Measurements from ENCODE around the gene FIBP.

Gene FIBP

DNA sequence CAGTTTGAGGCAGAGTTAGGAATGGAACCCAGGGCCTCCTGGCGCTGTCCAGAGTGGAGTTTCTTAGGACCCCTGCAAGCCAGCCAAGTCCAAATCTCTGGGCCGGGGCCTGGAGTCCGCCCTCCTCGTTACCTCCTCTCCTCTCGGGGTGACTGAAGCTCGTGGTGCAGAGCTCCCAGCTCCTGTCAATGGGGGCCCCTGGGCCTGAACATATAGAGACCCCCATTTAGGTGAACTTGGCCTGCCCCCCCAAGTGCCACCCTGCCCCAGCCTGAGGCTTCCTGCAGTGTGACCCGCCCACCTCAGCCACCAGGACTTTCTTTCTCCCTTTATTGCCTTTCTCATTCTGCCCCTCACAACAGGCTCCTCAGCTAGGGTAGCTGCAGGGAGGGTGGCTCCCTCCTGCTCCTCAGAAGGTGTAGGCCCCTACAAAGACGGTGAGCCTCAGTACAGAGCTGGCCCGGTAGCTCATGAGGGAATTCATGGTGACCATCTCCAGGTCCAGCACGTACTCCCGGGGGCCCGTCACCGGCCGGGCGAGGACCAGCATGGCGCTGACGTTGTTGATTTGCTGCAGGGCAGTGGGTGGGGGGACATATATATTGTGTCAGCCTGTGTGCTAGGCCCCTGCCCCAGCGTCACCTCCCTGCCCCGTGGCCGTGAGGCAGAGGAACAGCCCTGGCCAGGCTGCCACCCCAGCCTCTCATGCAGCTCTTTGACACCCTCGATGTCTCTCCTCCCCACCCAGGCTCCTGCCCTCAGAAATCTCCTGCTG, 21.6 kb downstream of the FIBP start:
- H3K9ac ChIP-seq: no peak overlapping the region
- H3K36me3 ChIP-seq (ENCODE audit: insufficient read depth): no peaks in the 10 kb centered on the region
- no peak overlapping the region for H3K27ac ChIP-seq
- TF ChIP-seq, protein P1, sequence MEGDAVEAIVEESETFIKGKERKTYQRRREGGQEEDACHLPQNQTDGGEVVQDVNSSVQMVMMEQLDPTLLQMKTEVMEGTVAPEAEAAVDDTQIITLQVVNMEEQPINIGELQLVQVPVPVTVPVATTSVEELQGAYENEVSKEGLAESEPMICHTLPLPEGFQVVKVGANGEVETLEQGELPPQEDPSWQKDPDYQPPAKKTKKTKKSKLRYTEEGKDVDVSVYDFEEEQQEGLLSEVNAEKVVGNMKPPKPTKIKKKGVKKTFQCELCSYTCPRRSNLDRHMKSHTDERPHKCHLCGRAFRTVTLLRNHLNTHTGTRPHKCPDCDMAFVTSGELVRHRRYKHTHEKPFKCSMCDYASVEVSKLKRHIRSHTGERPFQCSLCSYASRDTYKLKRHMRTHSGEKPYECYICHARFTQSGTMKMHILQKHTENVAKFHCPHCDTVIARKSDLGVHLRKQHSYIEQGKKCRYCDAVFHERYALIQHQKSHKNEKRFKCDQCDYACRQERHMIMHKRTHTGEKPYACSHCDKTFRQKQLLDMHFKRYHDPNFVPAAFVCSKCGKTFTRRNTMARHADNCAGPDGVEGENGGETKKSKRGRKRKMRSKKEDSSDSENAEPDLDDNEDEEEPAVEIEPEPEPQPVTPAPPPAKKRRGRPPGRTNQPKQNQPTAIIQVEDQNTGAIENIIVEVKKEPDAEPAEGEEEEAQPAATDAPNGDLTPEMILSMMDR (conservative IDR thresholded peaks at IDR 0.05; ENCODE audit: low read depth, low read length): no peak
- H3K4me1 ChIP-seq (ENCODE audit: low read depth, poor library complexity, severe bottlenecking): peaks cover 12% of the 10 kb centered on the region
- no peaks in the 10 kb centered on the region for H4K20me1 ChIP-seq (ENCODE audit: insufficient read depth)
- no peak overlapping the region for H2AFZ ChIP-seq (ENCODE audit: low read depth)
- no peak overlapping the region for H3K4me3 ChIP-seq (IDR thresholded peaks at IDR 0.05; ENCODE audit: insufficient read depth, low read depth, low read length)
- no peak overlapping the region for H3K4me2 ChIP-seq
- peaks cover 12% of the 10 kb centered on the region for H3K79me2 ChIP-seq (ENCODE audit: insufficient read depth, low read depth)
- no peaks in the 10 kb centered on the region for H3K27me3 ChIP-seq (ENCODE audit: insufficient read depth, low read depth)

DNA sequence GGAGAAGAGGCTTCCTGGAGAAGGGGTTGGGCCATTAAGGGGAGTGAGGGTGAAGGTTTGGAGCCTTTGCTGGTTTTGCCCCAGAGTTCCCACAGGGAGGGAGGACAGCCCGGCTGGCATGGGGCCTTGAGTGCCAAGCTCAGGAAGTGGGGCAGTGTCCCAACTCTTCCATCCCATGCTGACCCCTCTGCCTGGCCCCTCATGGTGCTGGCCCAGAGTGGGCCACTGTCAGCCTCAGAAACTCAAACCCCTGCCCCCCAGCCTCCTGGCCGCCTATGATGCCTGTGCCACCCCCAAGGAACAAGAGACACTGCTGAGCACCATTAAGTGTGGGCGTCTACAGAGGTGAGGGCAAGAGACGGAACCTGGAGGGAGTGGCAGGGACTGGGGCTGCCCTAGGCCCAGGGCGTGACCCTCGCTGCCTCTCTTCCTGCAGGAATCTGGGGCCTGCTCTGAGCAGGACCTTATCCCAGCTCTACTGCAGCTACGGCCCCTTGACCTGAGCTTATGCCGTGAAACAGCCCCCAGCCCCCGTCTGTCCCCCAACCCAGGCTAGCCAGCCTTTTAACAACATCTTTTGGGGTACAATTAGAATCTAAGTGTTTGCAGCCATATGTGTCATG, 22.6 kb downstream of the FIBP start:
- Histone ChIP-seq H3K9ac (no peak overlapping the region), H3K27me3 (ENCODE audit: insufficient read depth, low read depth) (no peaks in the 10 kb centered on the region), H3K27ac (no peak overlapping the region), H3K4me2 (no peak overlapping the region), H2AFZ (ENCODE audit: low read depth) (no peak overlapping the region), H3K36me3 (ENCODE audit: insufficient read depth) (no peaks in the 10 kb centered on the region), H3K4me3 (IDR thresholded peaks at IDR 0.05; ENCODE audit: insufficient read depth, low read depth, low read length) (no peak overlapping the region), H3K79me2 (ENCODE audit: insufficient read depth, low read depth) (peaks cover 22% of the 10 kb centered on the region), H4K20me1 (ENCODE audit: insufficient read depth) (no peaks in the 10 kb centered on the region), H3K4me1 (ENCODE audit: low read depth, poor library complexity, severe bottlenecking) (peaks cover 14% of the 10 kb centered on the region)
- TF ChIP-seq, protein P1 (conservative IDR thresholded peaks at IDR 0.05; ENCODE audit: low read depth, low read length): no peak

DNA sequence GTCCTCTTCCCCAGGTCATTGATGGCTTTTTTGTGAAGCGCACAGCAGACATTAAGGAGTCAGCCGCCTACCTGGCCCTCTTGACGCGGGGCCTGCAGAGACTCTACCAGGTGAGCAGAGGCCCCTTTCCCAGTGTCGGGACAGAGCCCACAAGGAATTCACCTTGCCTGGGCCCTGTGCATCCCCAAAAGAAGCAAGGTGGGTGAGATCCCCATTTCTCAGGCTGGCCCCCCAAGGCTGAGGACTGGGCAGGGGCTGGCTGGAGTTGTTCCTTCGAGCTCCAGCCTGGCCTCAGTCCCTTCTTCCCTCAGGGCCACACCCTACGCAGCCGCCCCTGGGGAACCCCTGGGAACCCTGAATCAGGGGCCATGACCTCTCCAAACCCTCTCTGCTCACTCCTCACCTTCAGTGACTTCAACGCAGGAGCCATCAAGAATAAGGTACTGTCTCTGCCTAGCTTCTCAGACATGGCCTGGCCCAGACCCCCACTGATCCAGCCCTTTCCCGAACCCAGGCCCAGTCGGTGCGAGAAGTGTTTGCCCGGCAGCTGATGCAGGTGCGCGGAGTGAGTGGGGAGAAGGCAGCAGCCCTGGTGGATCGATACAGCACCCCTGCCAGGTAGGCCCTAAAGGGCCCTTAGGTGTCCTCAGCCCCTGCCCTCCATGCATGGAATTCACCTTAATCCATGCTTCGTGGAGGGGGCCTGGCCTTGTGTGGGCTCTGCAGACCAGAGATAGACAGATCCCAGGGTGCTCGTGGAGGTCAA, 23.4 kb downstream of the FIBP start:
- Histone ChIP-seq H3K4me3 (IDR thresholded peaks at IDR 0.05; ENCODE audit: insufficient read depth, low read depth, low read length) (no peak overlapping the region), H3K79me2 (ENCODE audit: insufficient read depth, low read depth) (peaks cover 22% of the 10 kb centered on the region), H4K20me1 (ENCODE audit: insufficient read depth) (no peaks in the 10 kb centered on the region), H2AFZ (ENCODE audit: low read depth) (no peak overlapping the region), H3K27ac (no peak overlapping the region), H3K36me3 (ENCODE audit: insufficient read depth) (no peaks in the 10 kb centered on the region), H3K4me2 (no peak overlapping the region), H3K4me1 (ENCODE audit: low read depth, poor library complexity, severe bottlenecking) (peaks cover 14% of the 10 kb centered on the region), H3K9ac (no peak overlapping the region), H3K27me3 (ENCODE audit: insufficient read depth, low read depth) (no peaks in the 10 kb centered on the region)
- TF ChIP-seq, protein P1 (conservative IDR thresholded peaks at IDR 0.05; ENCODE audit: low read depth, low read length): no peak

DNA sequence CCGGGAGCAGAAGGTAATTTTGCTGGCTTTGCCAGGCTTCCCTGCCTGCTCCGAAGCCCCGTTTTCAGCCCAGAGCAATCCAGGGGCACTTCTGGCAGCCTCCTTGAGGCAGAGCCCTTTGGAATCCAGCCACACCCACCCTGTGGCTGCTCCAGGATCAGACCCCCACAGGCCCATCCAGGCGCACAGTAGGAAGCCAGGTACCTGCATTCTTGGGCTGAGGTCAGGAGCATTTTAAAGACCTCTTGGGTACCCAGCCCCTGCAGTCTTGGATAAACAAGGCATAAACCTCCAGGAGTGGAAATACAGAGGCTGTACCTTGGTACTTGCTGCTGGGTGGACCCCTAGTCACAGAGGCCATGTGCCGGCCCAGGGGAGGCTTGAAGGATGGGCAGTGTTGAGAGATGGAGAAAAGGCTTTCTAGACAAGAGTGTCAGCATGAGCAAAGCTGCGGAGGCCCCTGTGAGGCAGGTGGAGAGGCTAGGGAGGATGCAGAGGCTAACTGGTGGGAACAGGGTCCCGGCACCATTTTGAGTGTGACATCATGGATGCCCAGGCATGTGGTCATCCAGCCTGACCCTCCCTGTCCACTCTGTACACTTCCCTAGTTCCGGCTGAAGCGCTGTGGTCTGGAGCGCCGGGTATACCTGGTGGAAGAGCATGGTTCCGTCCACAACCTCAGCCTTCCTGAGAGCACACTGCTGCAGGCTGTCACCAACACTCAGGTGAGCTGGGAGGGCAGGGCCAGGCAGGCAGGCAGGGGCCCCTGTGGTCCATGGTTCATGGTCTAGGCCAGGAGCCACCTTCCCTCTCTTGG, 24.2 kb downstream of the FIBP start:
- Histone ChIP-seq H2AFZ (ENCODE audit: low read depth) (no peak overlapping the region), H3K9ac (no peak overlapping the region), H3K27me3 (ENCODE audit: insufficient read depth, low read depth) (no peaks in the 10 kb centered on the region), H3K4me1 (ENCODE audit: low read depth, poor library complexity, severe bottlenecking) (peaks cover 14% of the 10 kb centered on the region), H3K27ac (no peak overlapping the region), H3K79me2 (ENCODE audit: insufficient read depth, low read depth) (peaks cover 22% of the 10 kb centered on the region), H3K36me3 (ENCODE audit: insufficient read depth) (no peaks in the 10 kb centered on the region), H3K4me2 (no peak overlapping the region), H3K4me3 (IDR thresholded peaks at IDR 0.05; ENCODE audit: insufficient read depth, low read depth, low read length) (no peak overlapping the region), H4K20me1 (ENCODE audit: insufficient read depth) (no peaks in the 10 kb centered on the region)
- TF ChIP-seq, protein P1 (conservative IDR thresholded peaks at IDR 0.05; ENCODE audit: low read depth, low read length): no peak

Measured in KMS-11 (cell line).